ENCODE data around the gene ENOSF1.

The ENOSF1 gene

DNA sequence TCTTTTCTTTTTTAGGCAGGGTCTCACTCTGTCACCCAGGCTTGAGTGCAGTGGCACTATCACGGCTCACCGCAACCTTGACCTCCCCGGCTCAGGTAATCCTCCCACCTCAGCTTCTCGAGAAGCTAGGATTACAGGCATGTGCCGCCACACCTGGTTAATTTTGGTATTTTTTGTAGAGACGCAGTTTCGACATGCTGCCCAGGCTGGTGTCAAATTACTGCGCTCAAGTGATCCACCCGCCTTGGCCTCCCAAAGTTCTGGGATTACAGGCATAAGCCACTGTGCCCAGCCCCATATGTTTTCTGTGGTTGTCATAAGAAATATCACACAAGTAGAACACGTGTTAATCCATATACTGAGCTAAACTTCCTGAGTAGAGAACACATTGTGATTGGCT is 14.6 kb downstream of the ENOSF1 start:
- no peak overlapping the region for H3K4me3 ChIP-seq (ENCODE audit: low read depth, low read length)
- H3K36me3 ChIP-seq, result peaks cover 4% of the 10 kb centered on the region
- no peaks in the 10 kb centered on the region for H3K27me3 ChIP-seq (ENCODE audit: insufficient read depth, low read depth, severe bottlenecking)
- H3K27ac ChIP-seq, result no peak overlapping the region
- no peaks in the 10 kb centered on the region for H3K9me3 ChIP-seq (ENCODE audit: severe bottlenecking)
- DNase-seq, result peak; percentile 36
- TF ChIP-seq, protein P1, sequence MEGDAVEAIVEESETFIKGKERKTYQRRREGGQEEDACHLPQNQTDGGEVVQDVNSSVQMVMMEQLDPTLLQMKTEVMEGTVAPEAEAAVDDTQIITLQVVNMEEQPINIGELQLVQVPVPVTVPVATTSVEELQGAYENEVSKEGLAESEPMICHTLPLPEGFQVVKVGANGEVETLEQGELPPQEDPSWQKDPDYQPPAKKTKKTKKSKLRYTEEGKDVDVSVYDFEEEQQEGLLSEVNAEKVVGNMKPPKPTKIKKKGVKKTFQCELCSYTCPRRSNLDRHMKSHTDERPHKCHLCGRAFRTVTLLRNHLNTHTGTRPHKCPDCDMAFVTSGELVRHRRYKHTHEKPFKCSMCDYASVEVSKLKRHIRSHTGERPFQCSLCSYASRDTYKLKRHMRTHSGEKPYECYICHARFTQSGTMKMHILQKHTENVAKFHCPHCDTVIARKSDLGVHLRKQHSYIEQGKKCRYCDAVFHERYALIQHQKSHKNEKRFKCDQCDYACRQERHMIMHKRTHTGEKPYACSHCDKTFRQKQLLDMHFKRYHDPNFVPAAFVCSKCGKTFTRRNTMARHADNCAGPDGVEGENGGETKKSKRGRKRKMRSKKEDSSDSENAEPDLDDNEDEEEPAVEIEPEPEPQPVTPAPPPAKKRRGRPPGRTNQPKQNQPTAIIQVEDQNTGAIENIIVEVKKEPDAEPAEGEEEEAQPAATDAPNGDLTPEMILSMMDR (IDR thresholded peaks at IDR 0.05; ENCODE audit: low read depth, low read length), result no peak

GRCh38 chr18:697012-697411 is 15.4 kb downstream of the ENOSF1 start:
- no peak for DNase-seq
- Histone ChIP-seq H3K27ac (no peak overlapping the region), H3K27me3 (ENCODE audit: insufficient read depth, low read depth, severe bottlenecking) (no peaks in the 10 kb centered on the region), H3K36me3 (peaks cover 7% of the 10 kb centered on the region), H3K9me3 (ENCODE audit: severe bottlenecking) (no peaks in the 10 kb centered on the region), H3K4me3 (ENCODE audit: low read depth, low read length) (no peak overlapping the region)
- TF ChIP-seq, protein P1 (IDR thresholded peaks at IDR 0.05; ENCODE audit: low read depth, low read length), result no peak

DNA sequence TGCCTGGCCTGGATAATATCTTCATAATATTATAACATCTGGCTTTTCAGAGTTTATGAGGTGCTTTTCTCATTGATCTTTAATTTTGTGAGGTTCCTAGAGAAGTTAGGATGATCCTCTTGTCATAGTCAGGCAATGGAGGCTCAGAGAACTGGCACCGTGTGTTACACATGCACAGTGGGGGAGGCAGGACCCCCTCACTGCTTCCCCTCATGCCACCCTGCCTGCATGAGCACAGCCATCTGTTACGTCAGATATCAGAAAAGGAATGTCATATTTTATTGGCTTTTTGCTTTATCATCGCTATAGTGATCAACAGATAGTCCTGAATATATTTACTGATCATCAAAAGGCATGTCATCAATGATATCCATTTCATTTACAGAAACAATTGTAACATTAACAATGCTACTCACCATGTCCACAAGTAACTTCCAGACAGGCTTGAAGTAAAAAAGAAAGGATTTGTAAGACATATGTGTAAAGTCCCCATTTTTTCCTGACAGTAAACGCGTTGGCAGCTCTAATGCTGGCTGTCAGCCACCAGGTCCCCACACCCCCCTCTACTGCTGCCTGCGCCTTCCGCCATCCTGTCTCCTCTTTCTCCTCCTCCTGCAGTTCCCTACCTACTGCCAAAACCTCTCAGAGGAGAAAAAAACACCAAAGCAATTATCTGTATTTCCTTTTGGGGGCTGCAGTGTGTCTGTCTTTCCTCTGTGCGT is 18.8 kb downstream of the ENOSF1 start:
- TF ChIP-seq, protein P1 (IDR thresholded peaks at IDR 0.05; ENCODE audit: low read depth, low read length), result no peak
- no peak overlapping the region for H3K27ac ChIP-seq
- H3K36me3 ChIP-seq, result peaks cover 7% of the 10 kb centered on the region
- no peaks in the 10 kb centered on the region for H3K9me3 ChIP-seq (ENCODE audit: severe bottlenecking)
- no peak for DNase-seq
- H3K4me3 ChIP-seq (ENCODE audit: low read depth, low read length), result no peak overlapping the region
- no peaks in the 10 kb centered on the region for H3K27me3 ChIP-seq (ENCODE audit: insufficient read depth, low read depth, severe bottlenecking)

GRCh38 chr18:692824-693223 is 19.6 kb downstream of the ENOSF1 start:
- H3K27ac ChIP-seq, result no peak overlapping the region
- no peak overlapping the region for H3K4me3 ChIP-seq (ENCODE audit: low read depth, low read length)
- TF ChIP-seq, protein P1 (IDR thresholded peaks at IDR 0.05; ENCODE audit: low read depth, low read length), result no peak
- no peaks in the 10 kb centered on the region for H3K27me3 ChIP-seq (ENCODE audit: insufficient read depth, low read depth, severe bottlenecking)
- no peak for DNase-seq
- H3K36me3 ChIP-seq, result peaks cover 7% of the 10 kb centered on the region
- H3K9me3 ChIP-seq (ENCODE audit: severe bottlenecking), result no peaks in the 10 kb centered on the region

- H3K4me3 ChIP-seq (ENCODE audit: low read depth, low read length), result no peak overlapping the region
- peaks cover 11% of the 10 kb centered on the region for H3K36me3 ChIP-seq
- H3K27me3 ChIP-seq (ENCODE audit: insufficient read depth, low read depth, severe bottlenecking), result no peaks in the 10 kb centered on the region
- no peak for DNase-seq
- TF ChIP-seq, protein P1 (IDR thresholded peaks at IDR 0.05; ENCODE audit: low read depth, low read length), result no peak
- H3K9me3 ChIP-seq (ENCODE audit: severe bottlenecking), result no peaks in the 10 kb centered on the region
- H3K27ac ChIP-seq, result no peak overlapping the region
Observed at GRCh38 chr18:688323-688722, 24.1 kb downstream of the ENOSF1 start.
